ENCODE data around the gene NT5DC3.

DNA sequence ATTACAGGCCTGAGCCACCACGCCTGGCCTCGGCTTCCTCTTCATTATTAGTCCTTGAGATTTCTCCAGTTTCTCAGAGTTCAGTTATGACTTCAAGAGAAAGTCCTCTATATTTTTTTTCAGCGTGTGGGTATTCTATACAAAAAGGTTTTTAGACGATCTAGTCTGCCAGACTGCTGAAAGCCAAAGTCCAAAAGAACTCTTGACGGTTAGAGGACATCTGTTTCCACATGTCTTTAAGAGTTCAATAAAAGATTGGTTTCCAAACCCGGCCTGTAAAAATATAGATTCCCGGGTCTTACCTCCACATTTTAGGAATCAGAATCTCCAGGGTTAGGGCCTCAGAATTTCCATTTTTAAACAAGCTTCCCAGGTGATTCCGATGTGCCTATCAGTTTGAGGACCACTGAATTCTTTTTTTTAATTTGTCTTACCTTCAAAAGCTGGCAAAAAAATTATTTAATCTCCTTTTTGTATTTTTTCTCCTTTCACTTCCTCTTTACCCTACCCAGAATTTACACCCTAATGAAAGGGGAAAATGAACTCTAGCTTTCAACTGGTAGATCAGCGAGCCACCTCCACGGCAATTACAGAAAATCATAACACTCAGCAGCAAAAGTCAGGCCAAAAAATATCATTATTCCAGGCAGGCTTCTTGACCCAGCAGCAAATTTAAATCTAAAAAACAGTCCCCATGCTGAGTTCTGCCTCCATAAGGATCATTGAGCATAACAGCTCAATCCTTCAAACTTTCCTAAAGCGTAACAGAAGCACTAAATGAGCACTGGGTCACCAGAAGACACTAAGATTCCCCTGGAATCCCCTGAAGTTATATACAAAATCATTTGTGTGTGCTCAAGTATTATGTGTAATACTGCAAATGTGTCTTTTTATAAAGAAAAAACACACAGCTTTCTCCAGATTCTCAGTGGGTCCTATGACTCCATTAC is 8.7 kb downstream of the NT5DC3 start:
- TF ChIP-seq, protein P1, sequence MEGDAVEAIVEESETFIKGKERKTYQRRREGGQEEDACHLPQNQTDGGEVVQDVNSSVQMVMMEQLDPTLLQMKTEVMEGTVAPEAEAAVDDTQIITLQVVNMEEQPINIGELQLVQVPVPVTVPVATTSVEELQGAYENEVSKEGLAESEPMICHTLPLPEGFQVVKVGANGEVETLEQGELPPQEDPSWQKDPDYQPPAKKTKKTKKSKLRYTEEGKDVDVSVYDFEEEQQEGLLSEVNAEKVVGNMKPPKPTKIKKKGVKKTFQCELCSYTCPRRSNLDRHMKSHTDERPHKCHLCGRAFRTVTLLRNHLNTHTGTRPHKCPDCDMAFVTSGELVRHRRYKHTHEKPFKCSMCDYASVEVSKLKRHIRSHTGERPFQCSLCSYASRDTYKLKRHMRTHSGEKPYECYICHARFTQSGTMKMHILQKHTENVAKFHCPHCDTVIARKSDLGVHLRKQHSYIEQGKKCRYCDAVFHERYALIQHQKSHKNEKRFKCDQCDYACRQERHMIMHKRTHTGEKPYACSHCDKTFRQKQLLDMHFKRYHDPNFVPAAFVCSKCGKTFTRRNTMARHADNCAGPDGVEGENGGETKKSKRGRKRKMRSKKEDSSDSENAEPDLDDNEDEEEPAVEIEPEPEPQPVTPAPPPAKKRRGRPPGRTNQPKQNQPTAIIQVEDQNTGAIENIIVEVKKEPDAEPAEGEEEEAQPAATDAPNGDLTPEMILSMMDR (IDR thresholded peaks at IDR 0.05) = no peak
- no peak for TF ChIP-seq EP300 (IDR thresholded peaks at IDR 0.05)

All from tibial nerve (tissue), 4 donors.